Mesendoderm (in vitro differentiated cells): ENCODE results near the gene TTC17.
A peak's percentile ranks its signal among the peaks of the same experiment; 100 is the strongest.

Experiments
- DNase-seq: peaks from one replicate; pipeline ENCODE4 v3.0.0; 2013
- H2AK5ac ChIP-seq: 2 replicates; pipeline ENCODE4 v1.6.1; 2013; ENCODE audit warnings: low read length, inconsistent platforms
- H2BK120ac ChIP-seq: 2 replicates; pipeline ENCODE4 v1.6.1; 2013; ENCODE audit warnings: low read depth, mild to moderate bottlenecking, low read length, moderate library complexity, mixed read lengths
- H2BK15ac ChIP-seq: replicated peaks from 2 replicates; pipeline ENCODE4 v1.6.1; 2013; ENCODE audit warnings: low read depth, mild to moderate bottlenecking, moderate library complexity
- H2BK5ac ChIP-seq: 2 replicates; pipeline ENCODE4 v1.6.1; 2013; ENCODE audit warnings: low read length, inconsistent platforms
- H3K18ac ChIP-seq: 2 replicates; pipeline ENCODE4 v1.6.1; 2013; ENCODE audit warnings: mild to moderate bottlenecking, low read length, mixed read lengths
- H3K23ac ChIP-seq: one replicate; pipeline ENCODE4 v1.6.1; 2013; ENCODE audit warnings: low read length
- H3K27ac ChIP-seq: 2 replicates; pipeline ENCODE4 v1.5.1; 2013; ENCODE audit warnings: low read depth, mild to moderate bottlenecking, inconsistent platforms, low read length, moderate library complexity
- H3K27me3 ChIP-seq: 2 replicates; pipeline ENCODE4 v1.6.1; 2013; ENCODE audit warnings: low read length, control low read depth, mild to moderate bottlenecking, inconsistent platforms; ENCODE audit not compliant: insufficient read depth, poor library complexity
- H3K36me3 ChIP-seq: 2 replicates; pipeline ENCODE4 v1.6.1; 2013; ENCODE audit warnings: low read length, inconsistent platforms; ENCODE audit not compliant: control insufficient read depth, insufficient read depth
- H3K4ac ChIP-seq: one replicate; pipeline ENCODE4 v1.6.1; 2013; ENCODE audit warnings: low read depth, mild to moderate bottlenecking, low read length, moderate library complexity
- H3K4me1 ChIP-seq: 2 replicates; pipeline ENCODE4 v1.6.1; 2013; ENCODE audit warnings: low read depth, low read length, inconsistent platforms; ENCODE audit not compliant: control insufficient read depth
- H3K4me2 ChIP-seq: 2 replicates; pipeline ENCODE4 v1.6.1; 2013; ENCODE audit warnings: low read length
- H3K4me3 ChIP-seq: 2 replicates; pipeline ENCODE4 v1.5.1; 2013; ENCODE audit warnings: mild to moderate bottlenecking, low read length
- H3K56ac ChIP-seq: one replicate; pipeline ENCODE4 v1.6.1; 2013; ENCODE audit warnings: low read length
- H3K79me1 ChIP-seq: 2 replicates; pipeline ENCODE4 v1.6.1; 2013; ENCODE audit warnings: low read length, inconsistent platforms
- H3K79me2 ChIP-seq: 2 replicates; pipeline ENCODE4 v1.6.1; 2013; ENCODE audit warnings: mild to moderate bottlenecking, low read length; ENCODE audit not compliant: control insufficient read depth, insufficient read depth
- H3K9ac ChIP-seq: 2 replicates; pipeline ENCODE4 v1.6.1; 2013; ENCODE audit warnings: low read length, inconsistent platforms
- H4K5ac ChIP-seq: one replicate; pipeline ENCODE4 v1.6.1; 2013; ENCODE audit warnings: low read length
- H4K8ac ChIP-seq: one replicate; pipeline ENCODE4 v1.6.1; 2013; ENCODE audit warnings: low read depth, mild to moderate bottlenecking, control low read depth, low read length, moderate library complexity
- WGBS: extraction: QIAGEN DNeasy Blood & Tissue Kit; methylation state at CpG from one replicate; pipeline ENCODE4 v1.1.7; 2013; ENCODE audit warnings: low lambda C conversion rate, missing lambda C conversion rate; ENCODE audit not compliant: insufficient coverage; ENCODE audit errors: extremely low coverage; 5-methylcytosine and 5-hydroxymethylcytosine counted together

TTC17 gene

DNA sequence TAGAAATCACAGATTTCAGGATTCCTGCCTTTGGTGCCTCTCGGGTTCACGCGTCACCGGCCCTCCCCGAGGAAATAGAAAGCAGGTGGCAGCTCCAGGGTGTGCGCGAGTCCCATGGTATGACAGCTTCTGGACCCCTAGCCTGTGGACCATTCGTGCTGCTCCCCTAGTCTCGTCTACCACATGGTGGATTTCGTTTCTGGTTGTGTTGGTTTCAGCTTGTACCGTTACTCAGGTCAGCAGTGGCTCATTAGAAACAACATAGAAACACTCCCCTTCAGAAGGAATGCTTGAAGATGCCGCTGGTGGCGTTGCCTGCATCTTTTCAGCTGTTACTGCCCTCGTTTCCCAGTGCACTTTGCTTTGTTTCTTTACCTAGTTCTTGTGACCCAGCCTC lies 700 bp downstream of the TTC17 start:
- no CpG with 5 or more reads among the region's 14 CpGs for WGBS
- H3K4ac ChIP-seq: peak overlapping the region; percentile 5
- H3K4me3 ChIP-seq: peak overlapping the region; percentile 97
- H2BK120ac ChIP-seq: no peak overlapping the region
- H3K27ac ChIP-seq: peak overlapping the region; percentile 90
- H3K56ac ChIP-seq: peak overlapping the region; percentile 100
- peaks cover 41% of the 10 kb centered on the region for H3K79me2 ChIP-seq
- H2BK15ac ChIP-seq: no peak overlapping the region
- H2BK5ac ChIP-seq: no peak overlapping the region
- no peaks in the 10 kb centered on the region for H3K27me3 ChIP-seq
- DNase-seq: peak; percentile 61
- peak overlapping the region; percentile 74 for H3K4me2 ChIP-seq
- no peak overlapping the region for H3K23ac ChIP-seq
- no peaks in the 10 kb centered on the region for H3K4me1 ChIP-seq
- no peak overlapping the region for H4K8ac ChIP-seq
- no peak overlapping the region for H2AK5ac ChIP-seq
- H3K18ac ChIP-seq: peak overlapping the region; percentile 41
- H3K79me1 ChIP-seq: peaks cover 6% of the 10 kb centered on the region
- peak overlapping the region; percentile 98 for H3K9ac ChIP-seq
- no peaks in the 10 kb centered on the region for H3K36me3 ChIP-seq
- H4K5ac ChIP-seq: no peak overlapping the region

DNA sequence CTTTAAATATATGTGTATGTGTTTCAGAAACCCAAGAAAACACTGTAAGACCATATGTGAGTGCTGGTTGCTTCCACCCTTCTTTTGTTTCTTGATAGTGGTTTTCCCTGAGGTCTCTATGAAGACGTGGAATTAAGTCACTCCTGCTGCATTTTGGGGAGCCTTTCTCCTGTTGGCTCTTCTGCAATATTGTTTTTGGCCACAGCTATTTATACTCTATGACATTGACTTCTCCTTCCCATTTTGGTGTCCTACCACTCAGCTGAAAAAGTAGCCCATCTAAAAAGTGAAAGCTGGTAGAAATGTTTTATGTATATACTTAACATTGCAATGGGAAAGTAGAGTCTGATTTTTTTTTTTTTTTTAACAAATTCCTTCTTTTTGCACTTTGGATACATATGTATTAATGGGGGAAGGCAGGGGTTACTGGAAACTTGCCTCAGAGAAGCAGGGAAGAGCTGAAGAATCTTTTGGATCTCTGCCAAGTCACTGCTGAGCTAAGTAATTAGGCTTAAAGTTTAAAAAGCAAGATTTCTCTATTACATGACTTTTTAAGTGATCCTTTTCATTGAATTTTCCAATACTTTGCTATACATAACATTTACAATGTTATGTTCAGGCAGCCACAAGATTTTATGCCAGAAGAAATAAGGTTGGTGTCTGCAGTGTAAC lies 1.8 kb downstream of the TTC17 start:
- H4K5ac ChIP-seq: no peak overlapping the region

DNA sequence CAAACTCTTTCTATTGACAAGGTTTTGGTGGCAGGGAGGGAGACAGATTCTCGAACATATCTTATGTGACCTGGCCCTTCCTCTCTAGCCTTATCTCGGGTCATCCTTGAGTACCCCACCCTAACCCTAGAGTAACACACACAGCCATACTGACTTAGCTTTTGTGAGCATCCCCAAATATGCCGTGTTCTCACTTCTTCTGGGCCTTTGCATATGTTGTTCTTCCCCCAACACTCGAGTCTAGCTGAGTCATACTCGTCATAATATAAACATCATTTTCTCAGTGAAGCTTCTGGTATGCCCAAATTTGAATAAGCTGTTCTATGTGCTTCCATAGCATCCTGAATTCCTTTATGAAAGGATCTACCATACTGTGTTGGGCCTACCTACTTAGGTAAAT lies 8.0 kb downstream of the TTC17 start:
- no peak overlapping the region for H3K18ac ChIP-seq
- no peak overlapping the region for H3K9ac ChIP-seq
- H2AK5ac ChIP-seq: no peak overlapping the region
- no peak overlapping the region for H2BK5ac ChIP-seq
- no peak overlapping the region for H2BK15ac ChIP-seq
- no peak overlapping the region for H3K27ac ChIP-seq
- no peaks in the 10 kb centered on the region for H3K4me1 ChIP-seq
- no peak overlapping the region for H3K56ac ChIP-seq
- H3K23ac ChIP-seq: no peak overlapping the region
- no peak overlapping the region for H2BK120ac ChIP-seq
- H3K79me2 ChIP-seq: peaks cover 52% of the 10 kb centered on the region
- no peak overlapping the region for H3K4ac ChIP-seq
- no peak overlapping the region for H4K8ac ChIP-seq
- H4K5ac ChIP-seq: no peak overlapping the region
- WGBS: no CpG with 5 or more reads among the region's 5 CpGs
- H3K4me3 ChIP-seq: no peak overlapping the region
- H3K36me3 ChIP-seq: no peaks in the 10 kb centered on the region
- no peak for DNase-seq
- H3K79me1 ChIP-seq: peaks cover 30% of the 10 kb centered on the region
- H3K4me2 ChIP-seq: no peak overlapping the region
- H3K27me3 ChIP-seq: no peaks in the 10 kb centered on the region

More for the DNA sequence above, 1.8 kb downstream of the TTC17 start:
- no peak for DNase-seq
- Histone ChIP-seq H3K4ac (no peak overlapping the region), H3K27me3 (no peaks in the 10 kb centered on the region), H3K9ac (no peak overlapping the region), H2BK15ac (no peak overlapping the region), H3K18ac (no peak overlapping the region), H3K79me1 (peaks cover 6% of the 10 kb centered on the region), H4K8ac (peak overlapping the region; percentile 39), H2BK120ac (no peak overlapping the region), H3K4me2 (no peak overlapping the region), H2BK5ac (no peak overlapping the region), H3K23ac (no peak overlapping the region), H3K27ac (no peak overlapping the region), H3K79me2 (peaks cover 47% of the 10 kb centered on the region), H3K4me3 (no peak overlapping the region), H3K4me1 (no peaks in the 10 kb centered on the region), H3K56ac (no peak overlapping the region), H3K36me3 (no peaks in the 10 kb centered on the region), H2AK5ac (no peak overlapping the region)
- WGBS: no CpG with 5 or more reads among the region's 1 CpG

- WGBS: no CpG with 5 or more reads among the region's 7 CpGs
- Histone ChIP-seq H3K4me3 (no peak overlapping the region), H3K27ac (no peak overlapping the region), H2BK15ac (no peak overlapping the region), H2AK5ac (no peak overlapping the region), H4K8ac (no peak overlapping the region), H3K27me3 (no peaks in the 10 kb centered on the region), H3K4me2 (no peak overlapping the region), H3K9ac (no peak overlapping the region), H3K79me1 (peaks cover 26% of the 10 kb centered on the region), H3K4me1 (no peaks in the 10 kb centered on the region), H4K5ac (no peak overlapping the region), H3K79me2 (peaks cover 46% of the 10 kb centered on the region), H3K23ac (no peak overlapping the region), H2BK120ac (no peak overlapping the region), H3K36me3 (no peaks in the 10 kb centered on the region), H3K4ac (no peak overlapping the region), H3K18ac (no peak overlapping the region), H2BK5ac (no peak overlapping the region), H3K56ac (no peak overlapping the region)
- DNase-seq: no peak
Observed at GRCh38 chr11:43367382-43368178, 8.9 kb downstream of the TTC17 start.

DNA sequence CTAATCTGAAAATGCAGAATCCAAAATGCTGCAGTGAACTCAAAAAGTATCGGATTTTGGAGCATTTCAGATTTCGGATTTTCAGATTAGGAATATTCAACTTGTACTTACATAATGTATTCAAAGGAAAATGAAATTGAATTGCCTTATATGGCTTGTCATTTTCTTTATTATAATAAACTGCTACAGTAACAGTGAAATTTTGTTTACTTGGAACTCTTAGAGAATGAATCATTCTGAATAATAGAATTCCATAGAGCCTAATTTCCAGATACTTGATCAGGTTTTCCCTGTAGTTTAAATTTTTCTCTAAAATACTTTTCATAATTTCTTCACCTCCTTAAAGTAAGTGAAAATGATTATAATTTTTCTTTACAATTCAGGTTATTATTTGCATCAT lies 17.3 kb downstream of the TTC17 start:
- H3K27ac ChIP-seq: no peak overlapping the region

More for the DNA sequence above, 17.3 kb downstream of the TTC17 start:
- no peak for DNase-seq
- Histone ChIP-seq H3K4me2 (no peak overlapping the region), H2AK5ac (no peak overlapping the region), H3K4me3 (no peak overlapping the region), H3K79me2 (no peaks in the 10 kb centered on the region), H2BK120ac (no peak overlapping the region), H3K18ac (no peak overlapping the region), H4K5ac (no peak overlapping the region), H3K56ac (no peak overlapping the region), H2BK5ac (no peak overlapping the region), H3K36me3 (no peaks in the 10 kb centered on the region), H3K4me1 (no peaks in the 10 kb centered on the region), H3K4ac (no peak overlapping the region), H4K8ac (no peak overlapping the region), H3K23ac (no peak overlapping the region), H2BK15ac (no peak overlapping the region), H3K27me3 (no peaks in the 10 kb centered on the region), H3K79me1 (peaks cover 7% of the 10 kb centered on the region), H3K9ac (no peak overlapping the region)
- WGBS: no CpG with 5 or more reads among the region's 2 CpGs
